ENCODE measurements around the gene CACNA1C.

CACNA1C gene

DNA sequence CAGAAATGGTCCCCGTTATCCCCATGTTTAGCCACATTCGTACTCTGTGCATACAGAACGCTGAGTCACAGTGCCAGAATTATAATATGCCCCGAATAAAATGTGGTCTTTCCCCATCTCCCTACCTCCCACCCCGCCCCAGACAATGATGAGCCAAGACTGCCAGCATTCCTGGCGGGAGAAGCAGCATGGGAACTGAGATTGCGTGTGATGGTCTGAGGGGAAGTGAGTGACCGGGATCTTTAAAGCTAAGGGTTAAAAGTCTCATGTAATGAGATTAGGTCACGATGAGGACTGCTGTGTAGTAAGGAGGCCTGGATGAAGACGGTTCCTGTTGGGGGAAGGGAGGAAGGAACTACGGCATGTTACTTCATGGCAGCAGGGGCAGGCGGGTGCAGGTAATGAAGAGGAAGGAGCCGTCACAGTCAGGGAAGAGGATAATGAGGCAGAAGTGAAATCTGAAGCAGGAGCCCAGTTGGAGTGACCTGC lies 498.7 kb downstream of the CACNA1C start:
- no peak overlapping the region for H3K4me2 ChIP-seq (ENCODE audit: low read length)
- no peaks in the 10 kb centered on the region for H3K9me3 ChIP-seq (ENCODE audit: control insufficient read depth, insufficient read depth, low read length)
- no peaks in the 10 kb centered on the region for H3K9me2 ChIP-seq (replicated peaks; ENCODE audit: control insufficient read depth, low read length)
- peaks cover 5% of the 10 kb centered on the region for H3K27me3 ChIP-seq (ENCODE audit: control insufficient read depth, low read length)
- no peak overlapping the region for H3K4me3 ChIP-seq (ENCODE audit: low read length)
- no peaks in the 10 kb centered on the region for H3K79me2 ChIP-seq (ENCODE audit: control insufficient read depth, low read length)
- H3K4me1 ChIP-seq (ENCODE audit: control insufficient read depth, low read length), result no peaks in the 10 kb centered on the region
- no peak overlapping the region for H3K27ac ChIP-seq (ENCODE audit: low read depth, low read length)
- TF ChIP-seq, protein P1, sequence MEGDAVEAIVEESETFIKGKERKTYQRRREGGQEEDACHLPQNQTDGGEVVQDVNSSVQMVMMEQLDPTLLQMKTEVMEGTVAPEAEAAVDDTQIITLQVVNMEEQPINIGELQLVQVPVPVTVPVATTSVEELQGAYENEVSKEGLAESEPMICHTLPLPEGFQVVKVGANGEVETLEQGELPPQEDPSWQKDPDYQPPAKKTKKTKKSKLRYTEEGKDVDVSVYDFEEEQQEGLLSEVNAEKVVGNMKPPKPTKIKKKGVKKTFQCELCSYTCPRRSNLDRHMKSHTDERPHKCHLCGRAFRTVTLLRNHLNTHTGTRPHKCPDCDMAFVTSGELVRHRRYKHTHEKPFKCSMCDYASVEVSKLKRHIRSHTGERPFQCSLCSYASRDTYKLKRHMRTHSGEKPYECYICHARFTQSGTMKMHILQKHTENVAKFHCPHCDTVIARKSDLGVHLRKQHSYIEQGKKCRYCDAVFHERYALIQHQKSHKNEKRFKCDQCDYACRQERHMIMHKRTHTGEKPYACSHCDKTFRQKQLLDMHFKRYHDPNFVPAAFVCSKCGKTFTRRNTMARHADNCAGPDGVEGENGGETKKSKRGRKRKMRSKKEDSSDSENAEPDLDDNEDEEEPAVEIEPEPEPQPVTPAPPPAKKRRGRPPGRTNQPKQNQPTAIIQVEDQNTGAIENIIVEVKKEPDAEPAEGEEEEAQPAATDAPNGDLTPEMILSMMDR (IDR thresholded peaks at IDR 0.05; ENCODE audit: low read depth, low read length, poor library complexity, severe bottlenecking), result no peak
- TF ChIP-seq EZH2phosphoT487 (IDR thresholded peaks at IDR 0.05; ENCODE audit: borderline replicate concordance, low read length), result no peak
- no peaks in the 10 kb centered on the region for H3F3A ChIP-seq (ENCODE audit: control insufficient read depth, insufficient read depth)
- no peaks in the 10 kb centered on the region for H4K20me1 ChIP-seq (ENCODE audit: control insufficient read depth, insufficient read depth, low read depth, low read length)
- no peaks in the 10 kb centered on the region for H3K36me3 ChIP-seq (ENCODE audit: control insufficient read depth, low read length)

DNA sequence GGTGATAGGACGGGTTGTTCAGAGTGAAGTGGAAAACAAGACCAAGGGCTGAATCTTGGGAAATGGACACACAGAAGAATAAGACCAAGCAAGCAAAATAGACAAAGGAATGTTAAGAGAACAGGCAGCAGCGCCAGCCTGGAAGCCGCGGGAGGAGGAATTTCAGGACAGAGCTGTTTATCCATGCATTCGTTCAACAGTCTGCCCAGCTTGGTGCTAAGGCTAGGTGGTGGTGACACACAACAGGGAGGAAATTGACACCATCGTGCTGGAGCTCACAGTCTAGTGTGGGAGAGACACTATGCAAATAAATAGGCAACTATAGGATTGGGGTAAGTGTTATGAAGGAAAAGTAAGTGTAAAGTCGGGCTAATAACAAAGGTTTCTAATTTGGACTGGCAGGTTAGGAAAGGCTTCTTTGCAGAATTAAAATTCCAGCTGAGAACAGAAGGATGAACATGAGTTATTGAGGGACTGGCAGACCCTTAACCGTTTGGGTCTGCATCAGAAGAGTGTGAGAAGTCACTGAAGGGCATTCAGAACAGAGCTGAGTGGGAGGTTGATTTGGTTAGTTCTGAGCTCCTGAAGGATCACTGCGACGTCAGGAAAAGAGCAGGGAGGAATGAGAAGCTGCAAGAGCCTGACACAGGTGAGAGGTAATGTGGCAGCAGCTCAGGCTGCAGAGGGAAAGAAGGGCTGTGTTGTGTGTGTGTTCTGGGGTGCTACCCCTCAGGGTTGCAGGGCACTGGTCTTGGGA lies 499.4 kb downstream of the CACNA1C start:
- TF ChIP-seq, protein P1 (IDR thresholded peaks at IDR 0.05; ENCODE audit: low read depth, low read length, poor library complexity, severe bottlenecking), result no peak
- TF ChIP-seq EZH2phosphoT487 (IDR thresholded peaks at IDR 0.05; ENCODE audit: borderline replicate concordance, low read length), result no peak
- Histone ChIP-seq H3K4me2 (ENCODE audit: low read length) (no peak overlapping the region), H3K4me3 (ENCODE audit: low read length) (no peak overlapping the region), H3K9me2 (replicated peaks; ENCODE audit: control insufficient read depth, low read length) (no peaks in the 10 kb centered on the region), H3K27ac (ENCODE audit: low read depth, low read length) (no peak overlapping the region), H4K20me1 (ENCODE audit: control insufficient read depth, insufficient read depth, low read depth, low read length) (no peaks in the 10 kb centered on the region), H3K36me3 (ENCODE audit: control insufficient read depth, low read length) (no peaks in the 10 kb centered on the region), H3F3A (ENCODE audit: control insufficient read depth, insufficient read depth) (no peaks in the 10 kb centered on the region), H3K79me2 (ENCODE audit: control insufficient read depth, low read length) (no peaks in the 10 kb centered on the region), H3K4me1 (ENCODE audit: control insufficient read depth, low read length) (no peaks in the 10 kb centered on the region), H3K27me3 (ENCODE audit: control insufficient read depth, low read length) (peaks cover 5% of the 10 kb centered on the region), H3K9me3 (ENCODE audit: control insufficient read depth, insufficient read depth, low read length) (no peaks in the 10 kb centered on the region)

DNA sequence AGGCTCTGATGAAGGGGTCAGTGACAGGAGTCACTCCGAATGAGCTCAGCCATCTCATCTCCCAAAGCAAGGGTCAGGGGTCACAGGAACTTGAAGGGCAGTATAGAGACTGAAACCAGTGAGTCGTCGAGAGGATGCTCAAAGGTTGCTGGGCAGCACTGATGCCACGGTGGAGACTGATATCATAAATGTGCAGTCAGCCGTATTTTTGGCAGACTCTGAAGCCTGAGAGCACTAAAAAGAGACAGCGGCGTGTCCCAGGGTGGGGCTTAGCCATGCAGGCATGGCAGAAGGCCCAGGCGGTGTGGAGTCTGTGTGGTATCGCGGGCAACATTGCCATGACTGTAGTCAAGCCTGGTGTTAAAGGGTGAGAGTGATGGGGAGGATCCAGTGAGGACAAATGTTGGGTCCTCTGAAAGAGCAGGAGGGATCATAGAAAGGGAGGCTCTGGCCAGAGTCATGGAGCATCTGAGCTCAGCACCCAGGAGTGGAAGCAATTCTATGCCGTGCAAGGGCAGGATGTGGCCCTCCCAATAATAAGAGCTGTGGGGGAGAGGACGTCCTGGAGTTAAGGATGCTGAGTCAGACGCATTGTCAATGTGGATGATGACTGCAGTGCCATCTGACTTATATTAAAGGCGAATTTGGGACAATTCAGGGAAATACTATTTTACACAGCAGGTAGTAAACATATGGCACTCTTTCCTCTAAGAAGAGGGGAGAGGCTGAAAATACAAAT lies 500.8 kb downstream of the CACNA1C start:
- TF ChIP-seq, protein P1 (IDR thresholded peaks at IDR 0.05; ENCODE audit: low read depth, low read length, poor library complexity, severe bottlenecking), result no peak
- TF ChIP-seq EZH2phosphoT487 (IDR thresholded peaks at IDR 0.05; ENCODE audit: borderline replicate concordance, low read length), result no peak
- Histone ChIP-seq H3K4me2 (ENCODE audit: low read length) (no peak overlapping the region), H3K4me1 (ENCODE audit: control insufficient read depth, low read length) (no peaks in the 10 kb centered on the region), H3K4me3 (ENCODE audit: low read length) (no peak overlapping the region), H3K27me3 (ENCODE audit: control insufficient read depth, low read length) (peaks cover 5% of the 10 kb centered on the region), H3K36me3 (ENCODE audit: control insufficient read depth, low read length) (no peaks in the 10 kb centered on the region), H3K9me2 (replicated peaks; ENCODE audit: control insufficient read depth, low read length) (no peaks in the 10 kb centered on the region), H4K20me1 (ENCODE audit: control insufficient read depth, insufficient read depth, low read depth, low read length) (no peaks in the 10 kb centered on the region), H3K27ac (ENCODE audit: low read depth, low read length) (no peak overlapping the region), H3F3A (ENCODE audit: control insufficient read depth, insufficient read depth) (no peaks in the 10 kb centered on the region), H3K9me3 (ENCODE audit: control insufficient read depth, insufficient read depth, low read length) (no peaks in the 10 kb centered on the region), H3K79me2 (ENCODE audit: control insufficient read depth, low read length) (no peaks in the 10 kb centered on the region)

Data from DOHH2 (cell line).